Fibroblast of skin of left biceps (primary cell): ENCODE results near the gene ACIN1.
"Not testable (repeated sequence)": the region's sequence is repeated elsewhere in the genome, so short reads cannot be mapped to it uniquely, and the experiment has no call there.

Experiments
- DNase-seq, 2 experiments: peaks; one replicate each; pipeline ENCODE4 v3.0.0-alpha.2; 2013; ENCODE audit warnings: low read depth in 2 of 2

ACIN1 gene

GRCh38 chr14:23107620-23108019 lies 12.7 kb upstream of the ACIN1 start:
- not testable (repeated sequence) for DNase-seq

- DNase-seq, result no peak
Measured at GRCh38 chr14:23106747-23107045, 11.8 kb upstream of the ACIN1 start.

- DNase-seq, result no peak
Measured at GRCh38 chr14:23105348-23105824, 10.4 kb upstream of the ACIN1 start.

GRCh38 chr14:23104591-23105347 lies 9.8 kb upstream of the ACIN1 start, which contains the start of gene CIROP:
Gene CIROP (minus strand): TSS chr14:23104989. CDS start chr14:23104920, 69 bp downstream.
- no peak for DNase-seq

GRCh38 chr14:23104070-23104590 lies 9.2 kb upstream of the ACIN1 start:
- no peak for DNase-seq

- no peak for DNase-seq
Measured at GRCh38 chr14:23103581-23103980, 8.6 kb upstream of the ACIN1 start.

GRCh38 chr14:23102801-23103200 lies 7.9 kb upstream of the ACIN1 start:
- DNase-seq, result no peak

GRCh38 chr14:23101986-23102625 lies 7.2 kb upstream of the ACIN1 start:
- no peak for DNase-seq

GRCh38 chr14:23101213-23101970 lies 6.5 kb upstream of the ACIN1 start:
- no peak for DNase-seq

GRCh38 chr14:23099212-23099861 lies 4.4 kb upstream of the ACIN1 start:
- DNase-seq, result no peak

GRCh38 chr14:23097786-23098185 lies 2.9 kb upstream of the ACIN1 start:
- no peak for DNase-seq

GRCh38 chr14:23095196-23096108 lies 516 bp upstream of the ACIN1 start, which contains the start of gene C14orf119:
Gene C14orf119 (plus strand): TSS chr14:23095505. CDS start chr14:23097659, 2,154 bp downstream.
- peak; percentile 99 for DNase-seq

GRCh38 chr14:23093991-23094665 lies 808 bp downstream of the ACIN1 start:
- no peak for DNase-seq

GRCh38 chr14:23093526-23093925 lies 1.4 kb downstream of the ACIN1 start:
- DNase-seq, result no peak

GRCh38 chr14:23093104-23093503 lies 1.8 kb downstream of the ACIN1 start:
- DNase-seq, result no peak

- DNase-seq, result no peak
Measured at GRCh38 chr14:23091294-23092225, 3.4 kb downstream of the ACIN1 start.

GRCh38 chr14:23090254-23090636 lies 4.7 kb downstream of the ACIN1 start:
- no peak for DNase-seq

GRCh38 chr14:23089498-23090253 lies 5.3 kb downstream of the ACIN1 start:
- DNase-seq, result no peak
